ENCODE data around the gene UBA52. TPM values are rescaled to one million over a fixed set of nuclear protein-coding genes. Genes with fewer than 3 reads are reported as not detected.

UBA52 gene
- total RNA-seq, 1 experiment from 2014 or later: 1,265 TPM

DNA sequence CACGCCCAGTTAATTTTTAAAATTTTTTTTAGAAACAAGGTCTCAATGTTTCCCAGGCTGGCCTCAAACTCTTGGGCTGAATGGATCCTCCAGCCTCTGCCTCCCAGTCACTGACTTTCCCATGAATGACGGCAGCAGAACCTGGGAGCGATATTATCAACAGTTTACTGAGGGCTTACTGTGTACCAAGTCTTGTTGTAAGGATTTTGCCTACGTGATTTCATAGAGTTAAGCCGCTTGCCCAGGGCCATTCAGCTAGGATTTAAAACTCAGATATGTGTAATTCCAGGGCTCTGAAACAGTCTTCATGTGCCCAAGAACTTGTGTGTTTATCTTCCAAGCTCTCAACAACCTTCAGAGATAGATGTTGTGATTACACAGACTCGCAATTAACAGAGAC is 20.0 kb upstream of the UBA52 start:
- Mint-ChIP-seq H3K4me3 (no peak overlapping the region), H3K27me3 (ENCODE audit: low read depth) (0 out of 2 replicates have a peak, but pooled peaks cover 1% of the 10 kb centered on the region), H3K4me1 (no peaks in the 10 kb centered on the region), H3K27ac (no peak overlapping the region), H3K9me3 (no peaks in the 10 kb centered on the region), H3K36me3 (ENCODE audit: insufficient read depth in 1 of 3, low read depth in 3 of 3) (no peaks in the 10 kb centered on the region)
- no peaks in the 10 kb centered on the region for H3K23me2 ChIP-seq (ENCODE audit: insufficient read length, low read depth, low read length, poor library complexity, severe bottlenecking)
- no peak overlapping the region for H4K8ac ChIP-seq (replicated peaks; ENCODE audit: insufficient read length, low read depth, low read length)
- no peak overlapping the region for H2AK5ac ChIP-seq (ENCODE audit: insufficient read length, low read length)
- H3K4me1 ChIP-seq (ENCODE audit: insufficient read depth, low read length): no peaks in the 10 kb centered on the region
- H3K56ac ChIP-seq (ENCODE audit: insufficient read length, low read depth, low read length): no peak overlapping the region
- no peak overlapping the region for H2BK120ac ChIP-seq (ENCODE audit: low read depth, low read length, poor library complexity, severe bottlenecking)
- H4K20me1 ChIP-seq (ENCODE audit: control insufficient read depth, insufficient read depth, insufficient read length): no peaks in the 10 kb centered on the region
- H3K27ac ChIP-seq (ENCODE audit: insufficient read length, low read depth, low read length): no peak overlapping the region
- no peaks in the 10 kb centered on the region for H3K79me2 ChIP-seq (ENCODE audit: insufficient read depth, low read length)
- H3T11ph ChIP-seq (ENCODE audit: low read length): no peak overlapping the region
- no peak overlapping the region for H2AFZ ChIP-seq (ENCODE audit: low read length)
- H2BK15ac ChIP-seq (ENCODE audit: low read depth, low read length): no peak overlapping the region
- no peak overlapping the region for H2BK20ac ChIP-seq (ENCODE audit: low read depth, low read length, poor library complexity, severe bottlenecking)
- no peaks in the 10 kb centered on the region for H3K79me1 ChIP-seq (ENCODE audit: insufficient read depth, low read depth, low read length, poor library complexity, severe bottlenecking)
- no peak for DNase-seq
- WGBS (ENCODE audit: extremely low coverage, insufficient read length, low lambda C conversion rate): no CpG with 5 or more reads among the region's 6 CpGs
- no peak overlapping the region for H3K9ac ChIP-seq (ENCODE audit: extremely low read depth, insufficient read length, low read length)
- no peak overlapping the region for H3K18ac ChIP-seq (ENCODE audit: insufficient read length, low read depth, low read length)
- TF ChIP-seq, protein P1, sequence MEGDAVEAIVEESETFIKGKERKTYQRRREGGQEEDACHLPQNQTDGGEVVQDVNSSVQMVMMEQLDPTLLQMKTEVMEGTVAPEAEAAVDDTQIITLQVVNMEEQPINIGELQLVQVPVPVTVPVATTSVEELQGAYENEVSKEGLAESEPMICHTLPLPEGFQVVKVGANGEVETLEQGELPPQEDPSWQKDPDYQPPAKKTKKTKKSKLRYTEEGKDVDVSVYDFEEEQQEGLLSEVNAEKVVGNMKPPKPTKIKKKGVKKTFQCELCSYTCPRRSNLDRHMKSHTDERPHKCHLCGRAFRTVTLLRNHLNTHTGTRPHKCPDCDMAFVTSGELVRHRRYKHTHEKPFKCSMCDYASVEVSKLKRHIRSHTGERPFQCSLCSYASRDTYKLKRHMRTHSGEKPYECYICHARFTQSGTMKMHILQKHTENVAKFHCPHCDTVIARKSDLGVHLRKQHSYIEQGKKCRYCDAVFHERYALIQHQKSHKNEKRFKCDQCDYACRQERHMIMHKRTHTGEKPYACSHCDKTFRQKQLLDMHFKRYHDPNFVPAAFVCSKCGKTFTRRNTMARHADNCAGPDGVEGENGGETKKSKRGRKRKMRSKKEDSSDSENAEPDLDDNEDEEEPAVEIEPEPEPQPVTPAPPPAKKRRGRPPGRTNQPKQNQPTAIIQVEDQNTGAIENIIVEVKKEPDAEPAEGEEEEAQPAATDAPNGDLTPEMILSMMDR (conservative IDR thresholded peaks at IDR 0.05): no peak
- H3K4me2 ChIP-seq (ENCODE audit: insufficient read depth, insufficient read length, low read length): no peak overlapping the region
- H2BK12ac ChIP-seq (ENCODE audit: insufficient read length, low read depth, low read length): no peak overlapping the region
- no peak overlapping the region for H2BK5ac ChIP-seq (ENCODE audit: insufficient read length, low read length)
- no peaks in the 10 kb centered on the region for H3K27me3 ChIP-seq (ENCODE audit: insufficient read depth, low read length)
- no peak overlapping the region for H3K23ac ChIP-seq (ENCODE audit: insufficient read length, low read depth, low read length)
- no peak overlapping the region for H3K4ac ChIP-seq (ENCODE audit: low read depth, low read length)
- no peak overlapping the region for H3K14ac ChIP-seq (ENCODE audit: insufficient read depth, low read length)
- H4K5ac ChIP-seq (ENCODE audit: insufficient read length, low read depth, low read length): no peak overlapping the region
- no peak overlapping the region for H4K91ac ChIP-seq (ENCODE audit: insufficient read length, low read depth, low read length)
- H3K9me3 ChIP-seq (ENCODE audit: control insufficient read depth, low read depth, low read length): no peaks in the 10 kb centered on the region

Measured in H9 (cell line).